CD4-positive, alpha-beta memory T cell (primary cell): ENCODE results near the gene SLC4A3. TPM values are rescaled to one million over a fixed set of nuclear protein-coding genes. Genes with fewer than 3 reads are reported as not detected.

Experiments
- CTCF ChIA-PET: fragments of 350-600 bp; sonication (Branson Sonifier 250); formaldehyde crosslinking; loops from one replicate; lab custom pipeline; 2021; ENCODE audit warnings: inconsistent platforms; ENCODE audit not compliant: partially characterized antibody; lab: Charles Lee
- POLR2A ChIA-PET: fragments of 350-600 bp; sonication (Branson Sonifier 250); formaldehyde crosslinking; loops from one replicate; lab custom pipeline; 2021; ENCODE audit not compliant: partially characterized antibody; lab: Charles Lee
- DNase-seq, 5 donors: peaks; one replicate each; pipeline versions ENCODE4 v3.0.0 to v3.0.0-alpha.2; 2020 to 2022; ENCODE audit warnings: mixed read lengths in 1 of 5
- H3K27ac ChIP-seq: one replicate; pipeline ENCODE4 v1.7.0; 2013; ENCODE audit warnings: low read depth, low read length
- H3K27me3 ChIP-seq: 2 replicates; pipeline ENCODE4 v1.7.0; 2013; ENCODE audit warnings: mild to moderate bottlenecking, low read length, moderate library complexity; ENCODE audit not compliant: insufficient read depth
- H3K36me3 ChIP-seq: 2 replicates; pipeline ENCODE4 v1.7.0; 2013; ENCODE audit warnings: mild to moderate bottlenecking, low read length, moderate library complexity; ENCODE audit not compliant: insufficient read depth
- H3K4me1 ChIP-seq: 2 replicates; pipeline ENCODE4 v1.7.0; 2013; ENCODE audit warnings: mild to moderate bottlenecking, low read length, moderate library complexity; ENCODE audit not compliant: insufficient read depth
- H3K4me3 ChIP-seq, 2 donors: one replicate each; pipeline ENCODE4 v1.7.0; 2013; ENCODE audit warnings: low read length in 2 of 2, mild to moderate bottlenecking in 1 of 2
- H3K9me3 ChIP-seq, 2 donors: one replicate each; pipeline ENCODE4 v1.7.0; 2013; ENCODE audit warnings: low read length in 2 of 2, control low read depth in 1 of 2; ENCODE audit not compliant: control insufficient read depth in 1 of 2
- H3K27ac Mint-ChIP-seq, 7 donors: one replicate each; pipeline ENCODE4 v1.8.0; 2020 to 2021; ENCODE audit warnings: mixed read lengths in 7 of 7, mild to moderate bottlenecking in 6 of 7, inconsistent platforms in 3 of 7, moderate library complexity in 3 of 7
- H3K27me3 Mint-ChIP-seq, 2 donors: one replicate each; pipeline ENCODE4 v1.8.0; 2020 to 2021; ENCODE audit warnings: mixed read lengths in 2 of 2
- H3K36me3 Mint-ChIP-seq, 2 donors: one replicate each; pipeline ENCODE4 v1.8.0; 2020 to 2021; ENCODE audit warnings: mixed read lengths in 2 of 2, inconsistent platforms in 1 of 2, mild to moderate bottlenecking in 1 of 2
- H3K4me1 Mint-ChIP-seq, 4 donors: one replicate each; pipeline ENCODE4 v1.8.0; 2020 to 2021; ENCODE audit warnings: mixed read lengths in 4 of 4, mild to moderate bottlenecking in 1 of 4
- H3K4me3 Mint-ChIP-seq, 8 donors: one replicate each; pipeline ENCODE4 v1.8.0; 2020 to 2021; ENCODE audit warnings: mixed read lengths in 8 of 8, mild to moderate bottlenecking in 7 of 8, moderate library complexity in 6 of 8, inconsistent platforms in 3 of 8
- H3K9me3 Mint-ChIP-seq, 8 donors: one replicate each; pipeline ENCODE4 v1.8.0; 2020 to 2021; ENCODE audit warnings: mixed read lengths in 8 of 8, mild to moderate bottlenecking in 5 of 8, inconsistent platforms in 3 of 8, moderate library complexity in 1 of 8
- intact Hi-C: fragments of 100-400 bp; cut with micrococcal nuclease; formaldehyde crosslinking; loops from one replicate; pipeline ENCODE4 v1.15.1; 2023
- polyA plus RNA-seq, 2 donors: library from polyadenylated mRNA; unstranded; fragments of 300-500 nt; fragmentation: Illumina TruSeq; gene quantifications; one replicate each; pipeline ENCODE4 v1.2.3, GENCODE V29; 2021
- total RNA-seq, 2 experiments: library from RNA; stranded (reverse); gene quantifications; one replicate each; pipeline ENCODE4 v1.2.3, GENCODE V29; 2021

The SLC4A3 gene
- total and polyA plus RNA-seq, 4 experiments from 2014 or later, result not detected

- Mint-ChIP-seq H3K9me3 (no peaks in the 10 kb centered on the region), H3K27me3 (peaks cover 14 to 27% of the 10 kb centered on the region in 2 donors), H3K27ac (no peak overlapping the region), H3K4me3 (no peak overlapping the region), H3K36me3 (no peaks in the 10 kb centered on the region), H3K4me1 (no peaks in the 10 kb centered on the region)
- Histone ChIP-seq H3K27me3 (peaks cover 4% of the 10 kb centered on the region), H3K9me3 (no peaks in the 10 kb centered on the region), H3K36me3 (no peaks in the 10 kb centered on the region), H3K27ac (no peak overlapping the region), H3K4me1 (no peaks in the 10 kb centered on the region), H3K4me3 (no peak overlapping the region)
- intact Hi-C loops, result no loop called here
- DNase-seq, result no peak
- ChIA-PET CTCF (interaction anchor here (1.4 kb wide), 1 partner anchor 12 kb away, joined by 6 read pairs; no protein-coding TSS in a partner anchor), POLR2A (no interaction called here)
Measured at GRCh38 chr2:219633276-219634065, 6.0 kb downstream of the SLC4A3 start.

GRCh38 chr2:219634171-219634940, 6.9 kb downstream of the SLC4A3 start:
- H3K4me1 Mint-ChIP-seq, result no peaks in the 10 kb centered on the region
- no peaks in the 10 kb centered on the region for H3K36me3 Mint-ChIP-seq
- ChIA-PET POLR2A (no interaction called here), CTCF (interaction anchor here (1.4 kb wide), 1 partner anchor 11 kb away, joined by 6 read pairs; no protein-coding TSS in a partner anchor)
- H3K4me3 ChIP-seq, result no peak overlapping the region
- peak overlapping the region in 1 of 8 donors; percentile 21 for H3K4me3 Mint-ChIP-seq
- H3K27ac ChIP-seq, result no peak overlapping the region
- no peaks in the 10 kb centered on the region for H3K9me3 ChIP-seq
- H3K9me3 Mint-ChIP-seq, result no peaks in the 10 kb centered on the region
- DNase-seq, result no peak
- peaks cover 9 to 33% of the 10 kb centered on the region in 2 donors for H3K27me3 Mint-ChIP-seq
- no peak overlapping the region for H3K27ac Mint-ChIP-seq
- no peaks in the 10 kb centered on the region for H3K4me1 ChIP-seq
- H3K27me3 ChIP-seq, result no peaks in the 10 kb centered on the region
- no peaks in the 10 kb centered on the region for H3K36me3 ChIP-seq
- intact Hi-C loops, result no loop called here

DNA sequence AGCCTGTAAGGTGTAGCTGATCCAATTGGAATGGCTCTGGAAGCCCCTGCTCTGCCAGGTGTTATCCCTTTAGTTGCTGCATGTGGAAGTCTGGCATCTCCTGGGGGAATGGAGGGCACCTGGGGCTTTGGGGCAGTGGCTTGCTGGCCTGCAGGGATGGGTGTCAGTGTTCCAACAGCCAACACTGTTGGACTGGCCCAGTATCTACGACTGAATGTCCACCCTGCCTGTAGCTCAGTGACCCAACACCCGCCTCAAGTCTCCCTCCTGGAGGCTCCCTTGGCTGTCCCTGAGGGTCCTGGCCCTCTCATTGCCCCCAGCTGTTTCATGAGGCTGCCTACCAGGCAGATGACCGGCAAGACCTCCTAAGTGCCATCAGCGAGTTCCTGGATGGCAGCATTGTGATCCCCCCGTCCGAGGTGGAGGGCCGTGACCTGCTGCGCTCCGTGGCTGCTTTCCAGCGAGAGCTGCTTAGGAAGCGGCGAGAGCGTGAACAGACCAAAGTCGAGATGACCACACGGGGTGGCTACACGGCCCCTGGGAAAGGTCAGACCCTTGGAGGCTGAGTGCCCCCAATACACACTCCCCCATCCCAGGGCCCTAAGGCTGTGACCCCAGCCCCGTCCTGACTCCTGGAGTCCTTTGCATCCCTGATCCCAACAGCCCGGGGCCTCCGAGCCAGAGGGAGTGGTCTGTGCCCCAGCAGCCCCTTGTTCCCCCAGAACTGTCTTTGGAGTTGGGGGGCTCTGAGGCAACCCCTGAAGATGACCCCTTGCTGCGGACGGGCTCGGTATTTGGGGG, 7.7 kb downstream of the SLC4A3 start:
- Mint-ChIP-seq H3K27ac (no peak overlapping the region), H3K36me3 (no peaks in the 10 kb centered on the region), H3K9me3 (no peaks in the 10 kb centered on the region), H3K27me3 (peaks cover 9 to 33% of the 10 kb centered on the region in 2 donors), H3K4me3 (no peak overlapping the region), H3K4me1 (no peaks in the 10 kb centered on the region)
- Histone ChIP-seq H3K4me1 (no peaks in the 10 kb centered on the region), H3K27ac (no peak overlapping the region), H3K27me3 (no peaks in the 10 kb centered on the region), H3K36me3 (no peaks in the 10 kb centered on the region), H3K4me3 (no peak overlapping the region), H3K9me3 (no peaks in the 10 kb centered on the region)
- intact Hi-C loops, result no loop called here
- CTCF ChIA-PET, result interaction anchor here (1.4 kb wide), 1 partner anchor 10 kb away, joined by 6 read pairs; no protein-coding TSS in a partner anchor
- POLR2A ChIA-PET, result no interaction called here
- no peak for DNase-seq

GRCh38 chr2:219636144-219636915, 8.9 kb downstream of the SLC4A3 start:
- Mint-ChIP-seq H3K4me1 (no peaks in the 10 kb centered on the region), H3K27me3 (peaks cover 4 to 31% of the 10 kb centered on the region in 2 donors), H3K9me3 (no peaks in the 10 kb centered on the region), H3K36me3 (no peaks in the 10 kb centered on the region), H3K4me3 (no peak overlapping the region), H3K27ac (no peak overlapping the region)
- intact Hi-C loops, result no loop called here
- CTCF ChIA-PET, result no interaction called here
- no peaks in the 10 kb centered on the region for H3K4me1 ChIP-seq
- no peak for DNase-seq
- no peaks in the 10 kb centered on the region for H3K27me3 ChIP-seq
- POLR2A ChIA-PET, result no interaction called here
- H3K9me3 ChIP-seq, result no peaks in the 10 kb centered on the region
- no peak overlapping the region for H3K4me3 ChIP-seq
- no peak overlapping the region for H3K27ac ChIP-seq
- H3K36me3 ChIP-seq, result no peaks in the 10 kb centered on the region

GRCh38 chr2:219636941-219637841, 9.8 kb downstream of the SLC4A3 start:
- no peak overlapping the region for H3K4me3 Mint-ChIP-seq
- Histone ChIP-seq H3K36me3 (no peaks in the 10 kb centered on the region), H3K4me3 (no peak overlapping the region), H3K9me3 (no peaks in the 10 kb centered on the region), H3K27me3 (no peaks in the 10 kb centered on the region), H3K27ac (no peak overlapping the region), H3K4me1 (no peaks in the 10 kb centered on the region)
- CTCF ChIA-PET, result no interaction called here
- H3K36me3 Mint-ChIP-seq, result no peaks in the 10 kb centered on the region
- peaks cover 0 to under 1% (median 0%) of the 10 kb centered on the region in 4 donors for H3K4me1 Mint-ChIP-seq
- intact Hi-C loops, result no loop called here
- peaks cover 4 to 29% of the 10 kb centered on the region in 2 donors for H3K27me3 Mint-ChIP-seq
- H3K27ac Mint-ChIP-seq, result no peak overlapping the region
- no peaks in the 10 kb centered on the region for H3K9me3 Mint-ChIP-seq
- DNase-seq, result no peak
- POLR2A ChIA-PET, result no interaction called here

DNA sequence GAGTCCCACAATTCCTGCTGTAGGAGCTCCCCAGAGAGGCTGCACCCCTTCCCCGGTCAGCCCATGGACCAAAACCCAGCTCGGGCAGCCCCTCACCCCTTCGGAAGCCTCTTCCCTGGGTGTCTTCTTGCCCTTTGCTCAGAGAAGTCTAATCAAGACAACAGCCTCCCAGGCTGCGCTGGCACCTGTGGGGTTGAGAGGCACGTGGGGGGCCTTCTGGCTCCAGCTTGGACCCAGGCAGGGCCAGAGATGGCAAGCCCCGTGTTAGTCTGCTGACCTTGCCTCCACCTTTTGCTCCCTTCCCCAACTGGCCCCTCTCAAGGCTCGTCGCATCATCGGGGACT, 10.4 kb downstream of the SLC4A3 start:
- no peaks in the 10 kb centered on the region for H3K36me3 Mint-ChIP-seq
- POLR2A ChIA-PET, result no interaction called here
- no peak overlapping the region for H3K4me3 Mint-ChIP-seq
- peaks cover 4 to 32% of the 10 kb centered on the region in 2 donors for H3K27me3 Mint-ChIP-seq
- no peaks in the 10 kb centered on the region for H3K9me3 Mint-ChIP-seq
- CTCF ChIA-PET, result no interaction called here
- Histone ChIP-seq H3K4me3 (no peak overlapping the region), H3K36me3 (no peaks in the 10 kb centered on the region), H3K27ac (no peak overlapping the region), H3K4me1 (no peaks in the 10 kb centered on the region), H3K27me3 (no peaks in the 10 kb centered on the region), H3K9me3 (no peaks in the 10 kb centered on the region)
- no peak for DNase-seq
- no peak overlapping the region for H3K27ac Mint-ChIP-seq
- intact Hi-C loops, result no loop called here
- peaks cover 0 to 6% (median 4%) of the 10 kb centered on the region in 4 donors for H3K4me1 Mint-ChIP-seq
